K562 (cell line): ENCODE measurements around the gene KIF6. TPM values are rescaled to one million over a fixed set of nuclear protein-coding genes. Genes with fewer than 3 reads are reported as not detected.

ENCODE experiments used
- ATAC-seq: fragments of 200-7000 bp; cut with Tn5 transposase; 3 replicates; pipeline ENCODE4 v1.9.1; 2020; ENCODE audit warnings: moderate library complexity
- BruUV-seq: library from RNA; stranded (reverse); fragments of 400-500 nt; replicated peaks from 2 replicates; lab custom pipeline; 2021; lab: Mats Ljungman, UMichigan
- CTCF ChIA-PET: fragments of 300-600 bp; formaldehyde crosslinking; extraction: SDS; loops from one replicate; lab custom pipeline; 2021; ENCODE audit warnings: low intra/inter-chr PET ratio; lab: Yijun Ruan, JAX
- POLR2A ChIA-PET: fragments of 300-600, 350-650 bp; sonication (Branson Sonifier 250); formaldehyde crosslinking; extraction: SDS; loops from one replicate; lab custom pipeline; 2021; ENCODE audit warnings: antibody characterized with exemption, inconsistent platforms; lab: Yijun Ruan, JAX
- DNase-seq, 4 experiments: peaks; one replicate each; pipeline versions ENCODE4 v3.0.0 to v3.0.0-alpha.2; 2011 to 2018; ENCODE audit warnings: low spot score in 3 of 4, mixed read lengths in 3 of 4; ENCODE audit errors: extremely low read depth in 1 of 4
- FAIRE-seq: peaks from 2 replicates; lab custom pipeline; 2011; peaks lifted over from hg19 to GRCh38; lab: Jason Lieb, UNC
- H2AFZ ChIP-seq: 2 replicates; pipeline ENCODE4 v1.6.0; 2011; ENCODE audit warnings: low read depth, low read length, control low read depth, inconsistent platforms
- H3K27ac ChIP-seq: fragments of 200-600 bp; 3 replicates; pipeline ENCODE4 v1.8.0; 2011; ENCODE audit warnings: low read depth, mild to moderate bottlenecking, control low read depth, inconsistent platforms, low read length, moderate library complexity, mixed read lengths; ENCODE audit errors: extremely low read depth
- H3K27me3 ChIP-seq, 2 experiments: fragments of 300-600 bp in 1 of 2; 2 replicates in 1 of 2; 3 replicates in 1 of 2; pipeline versions ENCODE4 v1.6.0 to v1.8.0; 2011; ENCODE audit warnings: inconsistent platforms in 2 of 2, low read length in 2 of 2, mild to moderate bottlenecking in 1 of 2, mixed read lengths in 1 of 2, moderate library complexity in 1 of 2; ENCODE audit not compliant: control insufficient read depth in 2 of 2, insufficient read depth in 2 of 2
- H3K36me3 ChIP-seq: fragments of 300-600 bp; 3 replicates; pipeline ENCODE4 v1.8.0; 2011; ENCODE audit warnings: mild to moderate bottlenecking, low read length, inconsistent platforms; ENCODE audit not compliant: control insufficient read depth, insufficient read depth
- H3K4me1 ChIP-seq, 2 experiments: fragments of 200-600 bp in 1 of 2; replicated peaks in 1 of 2; 2 replicates in 1 of 2; 3 replicates in 1 of 2; pipeline versions ENCODE4 v1.5.1 to v1.8.0; 2011; ENCODE audit warnings: inconsistent platforms in 2 of 2, low read length in 2 of 2, mild to moderate bottlenecking in 1 of 2, mixed read lengths in 1 of 2, moderate library complexity in 1 of 2; ENCODE audit not compliant: control insufficient read depth in 2 of 2, insufficient read depth in 2 of 2
- H3K4me2 ChIP-seq: 2 replicates; pipeline ENCODE4 v1.6.1; 2011; ENCODE audit warnings: low read length, control low read depth, inconsistent platforms, mixed read lengths; ENCODE audit not compliant: insufficient read depth
- H3K4me3 ChIP-seq: fragments of 200-600 bp; sonication (generic), shearing (Covaris generic); 2 replicates; pipeline ENCODE4 v1.5.1; 2016; ENCODE audit warnings: control low read depth, inconsistent platforms
- H3K79me2 ChIP-seq: fragments of 200-600 bp; 3 replicates; pipeline ENCODE4 v1.8.0; 2011; ENCODE audit warnings: low read length, inconsistent platforms; ENCODE audit not compliant: control insufficient read depth, insufficient read depth
- H3K9ac ChIP-seq, 2 experiments: 2 replicates each; pipeline versions ENCODE4 v1.6.0 to v1.6.1; 2011; ENCODE audit warnings: low read depth in 2 of 2, low read length in 2 of 2, control low read depth in 1 of 2, inconsistent platforms in 1 of 2, mild to moderate bottlenecking in 1 of 2, mixed read lengths in 1 of 2; ENCODE audit not compliant: insufficient read depth in 1 of 2
- H3K9me1 ChIP-seq: one replicate; pipeline ENCODE4 v1.6.0; 2011; ENCODE audit warnings: inconsistent platforms, mild to moderate bottlenecking, low read length, moderate library complexity; ENCODE audit not compliant: control insufficient read depth, insufficient read depth
- H3K9me3 ChIP-seq: replicated peaks from 2 replicates; pipeline ENCODE4 v1.5.1; 2011; ENCODE audit warnings: low read depth, low read length, inconsistent platforms; ENCODE audit not compliant: control insufficient read depth, insufficient read depth
- H4K20me1 ChIP-seq: replicated peaks from 2 replicates; pipeline ENCODE4 v1.6.1; 2011; ENCODE audit warnings: low read length, inconsistent platforms, mixed read lengths; ENCODE audit not compliant: control insufficient read depth, insufficient read depth
- CBX2 ChIP-seq: fragments of 200-600 bp; sonication (generic); IDR thresholded peaks from one replicate; pipeline ENCODE4 v1.6.1; 2012; ENCODE audit warnings: mild to moderate bottlenecking, low read length, inconsistent platforms; ENCODE audit not compliant: insufficient read depth, poor library complexity, severe bottlenecking
- NUFIP1 ChIP-seq: fragments of 450-650 bp; IDR thresholded peaks from 2 replicates; pipeline ENCODE4 v1.6.1; 2018; ENCODE audit not compliant: partially characterized antibody
- PREB ChIP-seq: sonication (generic); formaldehyde crosslinking; IDR thresholded peaks from 2 replicates; pipeline ENCODE4 v1.8.1; 2023; ENCODE audit warnings: mild to moderate bottlenecking, missing genetic modification reagents
- ZNF24 ChIP-seq: fragments of 450-650 bp; IDR thresholded peaks from 2 replicates; pipeline ENCODE4 v1.6.1; 2016
- WGBS: fragments of 100-300 bp; shearing (Covaris generic); methylation state at CpG from one replicate; pipeline ENCODE4 v1.1.6; 2016; ENCODE audit warnings: low coverage, mixed read lengths; ENCODE audit not compliant: insufficient coverage; ENCODE audit errors: missing lambda C conversion rate; 5-methylcytosine and 5-hydroxymethylcytosine counted together
- in situ Hi-C: fragments of 300-500 bp; cut with MboI; formaldehyde crosslinking; loops from 4 replicates; pipeline ENCODE4 v1.15.0; 2018; ENCODE audit warnings: inconsistent platforms, mixed read lengths
- intact Hi-C: fragments of 100-400 bp; cut with micrococcal nuclease; formaldehyde crosslinking; loops from 2 replicates; pipeline ENCODE4 v1.14.2; 2022
- polyA plus RNA-seq, 8 experiments: library from polyadenylated mRNA; depleted of rRNA in 4 of 8; stranded (reverse) in 5 of 8; unstranded in 3 of 8; fragments of >200 nt; fragmentation: Nextera tagmentation in 2 of 8; fragmentation: Illumina TruSeq in 1 of 8; extraction: Ambion mirVana in 2 of 8; extraction: Trizol in 1 of 8; gene quantifications; 2 replicates each; pipeline versions ENCODE4 v1.2.1 to v1.2.3, GENCODE V29; 2011 to 2014; ENCODE audit warnings: inconsistent platforms in 1 of 8, missing spikeins in 1 of 8
- total RNA-seq, 7 experiments: library from RNA; depleted of rRNA in 6 of 7; stranded (reverse); fragments of >200 nt in 6 of 7; fragmentation: Illumina TruSeq in 2 of 7; extraction: Trizol in 2 of 7; gene quantifications; 2 replicates each; pipeline versions ENCODE4 v1.2.1 to v1.2.3, GENCODE V29; 2011 to 2021; ENCODE audit warnings: low replicate concordance in 1 of 7
- TF ChIP-seq, protein P1 (sequence below): fragments of 450-650 bp; formaldehyde crosslinking; IDR thresholded peaks from 2 replicates; pipeline ENCODE4 v1.4.0; 2020; ENCODE audit warnings: mild to moderate bottlenecking

The KIF6 gene
- total and polyA plus RNA-seq, 9 of the 15 experiments (the other 6 are each of a cell fraction or from before 2014, with no cell fraction given) = not detected

GRCh38 chr6:39543950-39544349, 181.3 kb downstream of the KIF6 start:
- ChIA-PET POLR2A (no interaction called here), CTCF (no interaction called here)
- no peaks in the 10 kb centered on the region for H3K79me2 ChIP-seq
- H3K9me1 ChIP-seq = no peaks in the 10 kb centered on the region
- TF ChIP-seq PREB (CRISPR knock-in tag) = no peak
- 0% methylated on average over 1 of the region's 1 CpG for WGBS
- intact Hi-C loops (no loop called here), in situ Hi-C loops (no loop called here)
- no peaks in the 10 kb centered on the region for H4K20me1 ChIP-seq
- no peak overlapping the region for H3K4me3 ChIP-seq
- no peaks in the 10 kb centered on the region for H3K36me3 ChIP-seq
- H3K27ac ChIP-seq = no peak overlapping the region
- H3K27me3 ChIP-seq = no peaks in the 10 kb centered on the region; a peak in 1 of 5 replicates
- no peak overlapping the region for H3K9ac ChIP-seq
- no peak overlapping the region for H2AFZ ChIP-seq
- BruUV-seq = no TSS peak
- no peak for ATAC-seq
- no peak for DNase-seq
- no peaks in the 10 kb centered on the region for H3K4me1 ChIP-seq
- no peak overlapping the region for H3K4me2 ChIP-seq
- H3K9me3 ChIP-seq = no peaks in the 10 kb centered on the region
- FAIRE-seq = no peak

GRCh38 chr6:39543095-39543494, 182.1 kb downstream of the KIF6 start:
- H3K27me3 ChIP-seq = no peaks in the 10 kb centered on the region; a peak in 1 of 5 replicates
- POLR2A ChIA-PET = no interaction called here
- FAIRE-seq = no peak
- no peak overlapping the region for H3K27ac ChIP-seq
- H3K4me1 ChIP-seq = no peaks in the 10 kb centered on the region
- BruUV-seq = no TSS peak
- 0% methylated on average over 2 of the region's 2 CpGs for WGBS
- in situ Hi-C loops (no loop called here), intact Hi-C loops (no loop called here)
- H3K9me3 ChIP-seq = no peaks in the 10 kb centered on the region
- H3K36me3 ChIP-seq = no peaks in the 10 kb centered on the region
- H3K9ac ChIP-seq = no peak overlapping the region
- no peak for ATAC-seq
- no peaks in the 10 kb centered on the region for H3K79me2 ChIP-seq
- CTCF ChIA-PET = no interaction called here
- no peak overlapping the region for H3K4me3 ChIP-seq
- no peak overlapping the region for H2AFZ ChIP-seq
- DNase-seq = no peak
- no peaks in the 10 kb centered on the region for H3K9me1 ChIP-seq
- H3K4me2 ChIP-seq = no peak overlapping the region
- no peaks in the 10 kb centered on the region for H4K20me1 ChIP-seq
- TF ChIP-seq NUFIP1 (no peak), CBX2 (no peak), ZNF24 (no peak)
- TF ChIP-seq, protein P1, sequence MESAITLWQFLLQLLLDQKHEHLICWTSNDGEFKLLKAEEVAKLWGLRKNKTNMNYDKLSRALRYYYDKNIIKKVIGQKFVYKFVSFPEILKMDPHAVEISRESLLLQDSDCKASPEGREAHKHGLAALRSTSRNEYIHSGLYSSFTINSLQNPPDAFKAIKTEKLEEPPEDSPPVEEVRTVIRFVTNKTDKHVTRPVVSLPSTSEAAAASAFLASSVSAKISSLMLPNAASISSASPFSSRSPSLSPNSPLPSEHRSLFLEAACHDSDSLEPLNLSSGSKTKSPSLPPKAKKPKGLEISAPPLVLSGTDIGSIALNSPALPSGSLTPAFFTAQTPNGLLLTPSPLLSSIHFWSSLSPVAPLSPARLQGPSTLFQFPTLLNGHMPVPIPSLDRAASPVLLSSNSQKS (CRISPR knock-in tag) = no peak
